Skeletal muscle satellite cell (primary cell): ENCODE data around the gene SFTPB.
"Not testable (repeated sequence)": the region's sequence is repeated elsewhere in the genome, so short reads cannot be mapped to it uniquely, and the experiment has no call there.

Experiments used
- H3K27me3 ChIP-seq: 2 replicates; pipeline ENCODE4 v1.7.0; 2013; ENCODE audit warnings: low read length; ENCODE audit not compliant: control insufficient read depth, insufficient read depth
- H3K36me3 ChIP-seq: 2 replicates; pipeline ENCODE4 v1.7.0; 2013; ENCODE audit warnings: mild to moderate bottlenecking, control low read depth, low read length; ENCODE audit not compliant: insufficient read depth
- H3K4me1 ChIP-seq: 2 replicates; pipeline ENCODE4 v1.7.0; 2013; ENCODE audit warnings: low read length; ENCODE audit not compliant: control insufficient read depth, insufficient read depth
- H3K4me2 ChIP-seq: 2 replicates; pipeline ENCODE4 v1.7.0; 2013; ENCODE audit warnings: mild to moderate bottlenecking, low read length
- H3K4me3 ChIP-seq: 2 replicates; pipeline ENCODE4 v1.7.0; 2013; ENCODE audit warnings: low read length
- H3K9ac ChIP-seq: 2 replicates; pipeline ENCODE4 v1.7.0; 2013; ENCODE audit warnings: mild to moderate bottlenecking, low read depth, low read length, moderate library complexity
- H3K9me3 ChIP-seq: replicated peaks from 2 replicates; pipeline ENCODE4 v1.7.0; 2013; ENCODE audit warnings: mild to moderate bottlenecking, control low read depth, low read length

Gene SFTPB

DNA sequence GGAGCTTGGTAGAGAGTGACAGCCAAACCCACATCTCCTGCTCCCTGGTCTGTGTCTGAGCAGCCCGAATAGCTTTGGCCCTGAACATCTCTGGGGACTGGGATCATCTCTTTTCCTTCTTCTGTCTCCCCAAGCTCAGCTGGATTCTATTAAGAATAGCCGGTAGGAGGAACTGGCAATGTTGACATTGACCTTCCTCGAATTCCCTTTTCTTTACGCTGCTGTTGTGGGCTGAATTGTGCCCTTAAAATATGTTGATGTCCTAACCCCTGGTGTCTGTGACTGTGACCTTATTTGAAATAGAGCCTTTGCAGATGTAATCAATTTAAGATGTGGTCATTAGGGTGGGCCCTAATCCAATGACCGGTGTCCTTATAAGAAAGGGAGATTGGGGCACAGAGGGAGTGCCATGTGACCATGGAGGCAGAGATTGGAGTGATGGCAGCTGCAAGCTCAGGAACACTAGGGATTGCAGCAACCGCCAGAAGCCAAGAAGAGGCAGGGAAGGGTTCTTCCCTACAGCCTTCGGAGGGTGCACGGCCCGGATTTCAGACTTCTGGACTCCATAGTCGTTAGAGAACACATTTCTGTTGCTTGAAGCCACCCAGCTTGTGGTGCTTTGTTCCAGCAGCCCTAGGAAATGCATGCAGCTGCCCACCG, 5.8 kb upstream of the SFTPB start:
- H3K4me3 ChIP-seq = no peak overlapping the region
- no peak overlapping the region for H3K4me2 ChIP-seq
- no peak overlapping the region for H3K9ac ChIP-seq
- peaks cover 18% of the 10 kb centered on the region for H3K27me3 ChIP-seq
- H3K9me3 ChIP-seq = no peaks in the 10 kb centered on the region
- peaks cover under 1% of the 10 kb centered on the region for H3K4me1 ChIP-seq
- H3K36me3 ChIP-seq = no peaks in the 10 kb centered on the region

DNA sequence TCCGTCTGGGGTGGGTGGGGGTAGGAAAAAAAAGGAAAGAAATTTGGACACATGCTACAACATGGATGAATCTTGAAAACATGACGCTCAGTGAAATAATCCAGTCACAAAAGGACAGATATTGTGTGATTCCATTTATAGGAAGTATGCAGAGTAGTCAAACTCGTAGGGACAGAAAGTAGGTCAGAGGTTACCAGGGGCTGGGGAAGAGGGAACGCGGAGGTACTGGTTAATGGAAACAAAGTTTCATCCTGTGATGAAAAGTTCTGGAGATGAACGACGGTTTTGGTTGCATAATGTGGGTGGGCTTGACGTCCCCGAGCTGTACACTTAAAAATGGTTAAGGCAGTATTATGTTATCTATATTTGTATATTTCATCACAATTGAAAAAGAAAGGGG, 4.5 kb upstream of the SFTPB start:
- no peaks in the 10 kb centered on the region for H3K36me3 ChIP-seq
- no peak overlapping the region for H3K4me2 ChIP-seq
- no peak overlapping the region for H3K9ac ChIP-seq
- no peaks in the 10 kb centered on the region for H3K9me3 ChIP-seq
- H3K4me3 ChIP-seq = no peak overlapping the region
- H3K4me1 ChIP-seq = peaks cover 6% of the 10 kb centered on the region
- H3K27me3 ChIP-seq = peaks cover 18% of the 10 kb centered on the region

DNA sequence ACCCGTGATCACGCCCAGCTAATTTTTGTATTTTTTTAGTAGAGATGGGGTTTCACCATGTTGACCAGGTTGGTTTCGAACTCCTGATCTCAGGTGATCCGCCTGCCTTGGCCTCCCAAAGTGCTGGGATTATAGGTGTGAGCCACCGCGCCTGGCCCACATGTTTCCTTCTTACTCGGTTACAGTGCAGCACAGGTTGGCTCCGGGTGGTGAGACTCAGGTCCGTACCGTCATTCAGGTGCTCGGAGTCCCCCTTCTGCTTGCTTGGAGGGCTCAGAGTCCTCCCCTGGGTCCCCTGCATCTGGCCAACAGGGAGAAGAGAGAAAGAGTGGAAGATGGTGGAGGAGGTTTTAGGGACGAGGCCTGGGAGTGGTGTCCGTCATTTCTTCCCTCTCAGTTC, 2.4 kb upstream of the SFTPB start:
- not testable (repeated sequence) for H3K4me1 ChIP-seq, H3K36me3 ChIP-seq, H3K9me3 ChIP-seq, H3K9ac ChIP-seq, H3K4me3 ChIP-seq, H3K4me2 ChIP-seq
- H3K27me3 ChIP-seq = peaks cover 18% of the 10 kb centered on the region

DNA sequence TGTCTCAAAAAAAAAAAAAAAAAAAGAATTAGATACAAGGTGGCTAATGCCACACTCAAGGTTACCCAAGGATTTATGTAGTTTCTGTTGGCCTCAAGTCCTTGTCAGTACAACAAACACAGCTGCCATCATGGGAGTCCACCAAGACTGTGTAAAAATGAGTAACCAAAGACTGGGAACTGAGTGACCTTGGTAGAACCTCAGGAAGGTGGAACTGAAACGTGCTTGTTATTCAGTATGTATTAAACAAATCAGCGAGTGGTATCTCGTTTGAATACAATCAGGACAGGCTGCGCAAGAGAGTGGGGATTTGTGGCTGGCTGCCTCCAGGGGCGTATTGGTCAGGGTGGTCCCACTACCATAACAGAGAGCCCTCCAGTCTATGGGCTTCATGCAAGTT, 1.6 kb upstream of the SFTPB start:
- H3K27me3 ChIP-seq = peaks cover 18% of the 10 kb centered on the region
- H3K9ac ChIP-seq = no peak overlapping the region
- no peak overlapping the region for H3K4me2 ChIP-seq
- H3K4me3 ChIP-seq = no peak overlapping the region
- H3K4me1 ChIP-seq = peaks cover 6% of the 10 kb centered on the region
- no peaks in the 10 kb centered on the region for H3K9me3 ChIP-seq
- no peaks in the 10 kb centered on the region for H3K36me3 ChIP-seq

DNA sequence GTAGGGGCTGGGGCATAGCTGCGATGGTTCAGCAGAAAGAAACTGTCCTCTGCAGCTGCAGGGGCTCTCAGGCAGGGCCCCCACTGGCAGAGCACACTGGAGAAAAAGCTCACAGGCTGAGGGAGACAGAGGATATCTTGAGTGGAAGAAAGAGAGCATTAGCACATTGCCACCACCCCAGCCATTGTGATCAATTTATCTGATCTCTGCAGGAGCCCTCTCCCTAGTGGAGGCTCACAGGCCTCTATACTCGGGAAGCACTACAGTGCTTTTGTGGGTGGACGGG, 801 bp upstream of the SFTPB start:
- Histone ChIP-seq H3K4me3 (no peak overlapping the region), H3K4me1 (peaks cover 6% of the 10 kb centered on the region), H3K4me2 (no peak overlapping the region), H3K9me3 (no peaks in the 10 kb centered on the region), H3K36me3 (no peaks in the 10 kb centered on the region), H3K27me3 (peaks cover 18% of the 10 kb centered on the region), H3K9ac (no peak overlapping the region)

DNA sequence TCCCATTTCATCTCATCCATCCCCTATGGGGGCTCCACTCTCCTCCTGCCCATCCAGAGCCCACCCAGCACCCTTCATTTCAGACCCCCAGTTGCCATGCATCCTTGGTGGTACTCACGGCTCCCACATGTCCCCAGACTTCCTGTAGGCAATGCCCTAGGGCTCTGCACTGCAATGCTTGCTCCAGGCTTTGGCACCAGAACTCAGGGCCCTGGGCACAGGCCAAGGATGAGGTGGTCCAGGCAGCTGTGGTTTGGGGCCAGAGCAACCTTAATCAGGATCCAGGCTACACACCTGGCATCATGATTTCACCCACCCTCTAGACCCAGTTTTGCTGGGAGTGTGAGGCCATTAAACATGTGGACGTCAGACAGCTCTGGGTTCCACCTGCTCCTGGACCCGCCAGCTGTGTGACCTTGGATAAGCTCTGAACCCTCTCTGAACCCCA, 414 bp downstream of the SFTPB start:
- peaks cover 12% of the 10 kb centered on the region for H3K27me3 ChIP-seq
- H3K4me1 ChIP-seq = peaks cover 13% of the 10 kb centered on the region
- H3K4me3 ChIP-seq = no peak overlapping the region
- no peak overlapping the region for H3K4me2 ChIP-seq
- H3K36me3 ChIP-seq = no peaks in the 10 kb centered on the region
- H3K9ac ChIP-seq = no peak overlapping the region
- no peaks in the 10 kb centered on the region for H3K9me3 ChIP-seq

DNA sequence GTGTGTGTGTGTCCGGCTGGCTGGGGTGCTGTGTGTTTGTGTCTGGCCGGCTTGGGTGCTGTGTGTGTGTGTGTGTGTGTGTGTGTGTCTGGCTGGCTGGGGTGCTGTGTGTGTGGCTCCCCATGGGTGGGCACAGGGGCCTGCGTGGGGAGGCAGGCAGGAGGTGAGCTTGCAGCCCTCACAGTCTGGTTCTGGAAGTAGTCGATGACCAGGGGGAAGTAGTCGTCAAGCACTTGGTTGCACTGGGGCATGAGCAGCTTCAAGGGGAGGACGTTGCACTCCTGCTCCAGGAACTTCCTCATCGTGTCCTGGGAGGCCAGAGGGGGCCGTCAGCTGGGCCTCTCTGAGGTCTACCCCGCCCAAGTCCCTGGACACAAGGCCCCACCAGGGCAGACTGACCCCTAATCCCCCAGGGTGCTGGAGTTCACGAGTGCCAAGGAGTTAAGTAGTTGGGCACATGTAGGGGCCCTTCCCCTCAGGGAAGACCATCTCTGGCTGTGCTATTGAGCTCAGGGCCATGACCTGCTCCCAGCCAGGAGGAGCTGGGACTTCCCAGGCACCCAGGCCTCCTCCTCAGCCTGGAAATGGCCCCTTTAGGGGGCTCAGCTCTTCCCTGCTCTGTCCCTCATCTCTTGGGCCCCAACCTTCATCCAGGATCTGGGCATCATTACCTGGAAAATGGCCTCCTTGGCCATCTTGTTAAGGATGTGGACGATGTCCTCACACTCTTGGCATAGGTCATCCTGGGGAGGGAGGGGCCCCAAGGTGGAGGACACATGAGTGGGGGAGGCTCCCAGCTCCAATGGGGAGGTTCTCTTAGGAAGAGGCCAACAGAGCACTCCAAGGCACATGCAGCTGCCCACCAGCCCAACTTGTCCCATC, 1.3 kb downstream of the SFTPB start:
- peaks cover 12% of the 10 kb centered on the region for H3K27me3 ChIP-seq

DNA sequence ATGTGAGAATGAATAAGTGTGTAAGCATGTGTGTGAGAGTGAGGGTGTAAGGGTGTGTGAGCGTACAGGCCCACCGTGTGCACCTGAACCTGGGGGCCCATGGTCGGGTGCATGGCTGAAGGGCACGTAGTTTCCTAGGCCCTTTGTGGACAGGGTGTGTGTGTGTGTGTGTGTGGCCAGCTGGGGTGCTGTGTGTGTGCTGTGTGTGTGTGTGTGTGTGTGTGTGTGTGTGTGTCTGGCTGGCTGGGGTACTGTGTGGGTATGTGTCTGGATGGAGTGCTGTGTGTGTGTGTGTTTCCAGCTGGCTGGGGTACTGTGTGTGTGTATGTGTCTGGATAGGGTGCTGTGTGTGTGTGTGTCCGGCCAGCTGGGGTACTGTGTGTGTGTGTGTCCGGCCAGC, 2.0 kb downstream of the SFTPB start:
- no peaks in the 10 kb centered on the region for H3K9me3 ChIP-seq
- H3K27me3 ChIP-seq = peaks cover 5% of the 10 kb centered on the region
- H3K4me1 ChIP-seq = peaks cover 16% of the 10 kb centered on the region
- H3K4me3 ChIP-seq = no peak overlapping the region
- H3K4me2 ChIP-seq = no peak overlapping the region
- H3K9ac ChIP-seq = no peak overlapping the region
- H3K36me3 ChIP-seq = no peaks in the 10 kb centered on the region

More for the DNA sequence above, 1.3 kb downstream of the SFTPB start:
- H3K4me3 ChIP-seq = no peak overlapping the region
- no peaks in the 10 kb centered on the region for H3K9me3 ChIP-seq
- no peak overlapping the region for H3K4me2 ChIP-seq
- peaks cover 16% of the 10 kb centered on the region for H3K4me1 ChIP-seq
- no peaks in the 10 kb centered on the region for H3K36me3 ChIP-seq
- no peak overlapping the region for H3K9ac ChIP-seq

DNA sequence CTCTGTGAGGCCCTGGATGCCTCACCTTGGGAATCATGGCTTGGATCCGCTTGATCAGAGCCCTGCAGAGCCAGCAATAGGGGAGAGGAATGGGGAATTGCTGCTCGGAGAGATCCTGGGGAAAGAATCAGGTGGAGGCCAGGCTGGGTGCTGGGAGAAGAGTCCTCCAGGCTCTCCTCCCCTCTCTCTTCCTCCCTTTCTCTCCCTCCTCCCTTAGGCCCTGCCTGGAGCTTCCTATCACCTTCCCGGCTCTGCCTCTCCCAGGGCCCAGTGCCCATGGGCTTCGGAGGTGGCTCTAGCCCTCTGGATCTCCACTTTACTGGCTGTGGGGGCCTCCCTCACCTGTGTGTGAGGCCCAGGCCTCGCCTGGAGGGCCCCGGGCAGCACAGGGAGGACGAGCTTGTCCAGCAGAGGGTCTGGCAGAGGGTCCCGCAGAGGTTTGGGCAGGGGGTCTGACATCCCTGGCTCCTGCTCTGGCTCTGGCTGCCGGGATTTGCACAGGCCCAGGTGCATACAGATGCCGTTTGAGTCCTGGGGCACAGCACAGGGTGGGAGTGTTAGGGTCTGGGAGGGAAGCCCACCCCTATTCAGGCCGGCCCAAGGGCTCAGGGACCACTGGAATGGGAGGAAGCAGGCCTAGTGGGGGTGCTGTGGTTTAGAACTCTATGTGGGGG, 2.6 kb downstream of the SFTPB start:
- Histone ChIP-seq H3K9ac (no peak overlapping the region), H3K4me3 (no peak overlapping the region), H3K4me2 (no peak overlapping the region), H3K27me3 (peaks cover 5% of the 10 kb centered on the region), H3K36me3 (no peaks in the 10 kb centered on the region), H3K4me1 (peaks cover 16% of the 10 kb centered on the region), H3K9me3 (no peaks in the 10 kb centered on the region)

DNA sequence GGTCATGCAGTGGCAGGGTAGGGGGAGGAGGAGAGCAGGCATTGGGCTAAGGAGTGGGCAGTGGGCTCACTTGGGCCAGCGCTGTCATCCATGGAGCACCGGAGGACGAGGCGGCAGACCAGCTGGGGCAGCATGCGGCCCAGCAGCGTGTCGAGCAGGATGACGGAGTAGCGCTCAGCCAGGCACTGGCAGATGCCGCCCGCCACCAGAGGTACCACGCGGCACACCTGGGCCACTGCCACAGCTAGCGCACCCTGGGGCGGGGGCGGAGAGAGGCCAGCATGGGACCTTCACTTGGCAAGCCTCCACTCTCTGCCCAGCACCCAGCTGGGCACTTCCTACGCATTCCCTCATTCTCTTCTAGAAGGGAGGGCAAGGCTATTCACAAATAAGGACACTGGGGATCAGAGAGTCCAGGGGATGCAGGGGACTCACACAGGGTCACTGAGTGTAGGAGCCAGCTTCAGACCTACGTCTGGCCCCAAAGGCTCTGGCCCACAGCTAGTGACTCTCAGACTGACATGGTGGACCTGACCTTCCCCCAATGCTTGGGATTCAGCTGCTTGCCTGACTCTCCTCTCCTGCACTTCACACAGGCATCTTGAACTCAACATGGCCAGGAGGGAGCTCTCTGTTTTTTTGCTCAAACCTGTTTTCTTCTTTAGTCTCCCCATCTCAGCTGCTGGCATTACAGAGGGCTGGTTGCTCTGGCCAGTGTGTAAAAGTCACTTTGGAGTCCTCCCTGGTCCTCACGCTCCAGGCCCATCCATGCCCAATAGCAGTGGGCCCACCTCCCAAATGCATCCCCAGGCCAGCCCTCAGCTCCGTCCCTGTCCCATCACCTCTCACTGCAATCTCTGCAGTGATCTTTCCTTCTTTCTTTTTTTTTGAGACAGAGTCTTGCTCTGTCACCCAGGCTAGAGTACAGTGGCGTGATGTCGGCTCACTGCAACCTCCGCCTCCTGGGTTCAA, 4.1 kb downstream of the SFTPB start:
- Histone ChIP-seq H3K4me3 (no peak overlapping the region), H3K4me1 (peaks cover 16% of the 10 kb centered on the region), H3K9me3 (no peaks in the 10 kb centered on the region), H3K36me3 (no peaks in the 10 kb centered on the region), H3K9ac (no peak overlapping the region), H3K27me3 (no peaks in the 10 kb centered on the region), H3K4me2 (no peak overlapping the region)
